Muscle layer of colon (tissue), 2 donors: ENCODE results near the gene ZSCAN2.
"Not testable (repeated sequence)": the region's sequence is repeated elsewhere in the genome, so short reads cannot be mapped to it uniquely, and the experiment has no call there.

Experiments
- H3K27ac ChIP-seq: one replicate; pipeline ENCODE4 v1.7.0; 2013; ENCODE audit warnings: low read depth, mild to moderate bottlenecking, low read length, moderate library complexity
- H3K27me3 ChIP-seq, 2 donors: one replicate each; pipeline ENCODE4 v1.7.0; 2013; ENCODE audit warnings: low read length in 2 of 2, mild to moderate bottlenecking in 2 of 2; ENCODE audit not compliant: insufficient read depth in 2 of 2, control insufficient read depth in 1 of 2
- H3K36me3 ChIP-seq: one replicate; pipeline ENCODE4 v1.7.0; 2013; ENCODE audit warnings: mild to moderate bottlenecking, low read length; ENCODE audit not compliant: insufficient read depth
- H3K4me1 ChIP-seq: one replicate; pipeline ENCODE4 v1.7.0; 2013; ENCODE audit warnings: mild to moderate bottlenecking, low read length; ENCODE audit not compliant: insufficient read depth
- H3K4me3 ChIP-seq, 2 donors: one replicate each; pipeline ENCODE4 v1.7.0; 2013; ENCODE audit warnings: low read length in 2 of 2, low read depth in 1 of 2, mild to moderate bottlenecking in 1 of 2, moderate library complexity in 1 of 2
- H3K9ac ChIP-seq: one replicate; pipeline ENCODE4 v1.7.0; 2013; ENCODE audit warnings: low read length
- H3K9me3 ChIP-seq: one replicate; pipeline ENCODE4 v1.7.0; 2013; ENCODE audit warnings: mild to moderate bottlenecking, low read length
- donor health status: abdominal sarcoma.
- donor health status: Adenocarcinoma of cecum.

Gene ZSCAN2

GRCh38 chr15:84600687-84601554 is at the start of gene ZSCAN2:
Gene ZSCAN2, plus strand, starts transcription at chr15:84601009. Its CDS starts 2,919 bp downstream, at chr15:84603928.
- H3K9ac ChIP-seq, result peak within 1 kb of the TSS; percentile 53
- H3K4me3 ChIP-seq, result peak within 1 kb of the TSS; percentile 99
- no peaks in the 10 kb centered on the region for H3K27me3 ChIP-seq
- peak within 1 kb of the TSS; percentile 80 for H3K27ac ChIP-seq
- H3K4me1 ChIP-seq, result no peaks in the 10 kb centered on the region
- no peaks in the 10 kb centered on the region for H3K9me3 ChIP-seq
- peaks cover 8% of the 10 kb centered on the region for H3K36me3 ChIP-seq

GRCh38 chr15:84551624-84552023 is 49.2 kb upstream of the ZSCAN2 start:
- not testable (repeated sequence) for H3K27me3 ChIP-seq, H3K9ac ChIP-seq, H3K27ac ChIP-seq, H3K9me3 ChIP-seq, H3K4me3 ChIP-seq, H3K36me3 ChIP-seq, H3K4me1 ChIP-seq

GRCh38 chr15:84552896-84553295 is 47.9 kb upstream of the ZSCAN2 start:
- H3K36me3 ChIP-seq, result peaks cover 4% of the 10 kb centered on the region

GRCh38 chr15:84556690-84557089 is 44.1 kb upstream of the ZSCAN2 start:
- H3K9ac ChIP-seq, H3K4me3 ChIP-seq, H3K9me3 ChIP-seq, H3K36me3 ChIP-seq, H3K4me1 ChIP-seq, H3K27ac ChIP-seq, H3K27me3 ChIP-seq: not testable (repeated sequence)

More at GRCh38 chr15:84552896-84553295, 47.9 kb upstream of the ZSCAN2 start:
- no peak overlapping the region for H3K4me3 ChIP-seq
- no peak overlapping the region for H3K9ac ChIP-seq
- no peaks in the 10 kb centered on the region for H3K9me3 ChIP-seq
- H3K4me1 ChIP-seq, result no peaks in the 10 kb centered on the region
- no peak overlapping the region for H3K27ac ChIP-seq
- H3K27me3 ChIP-seq, result no peaks in the 10 kb centered on the region

- H3K4me3 ChIP-seq, H3K27ac ChIP-seq, H3K4me1 ChIP-seq, H3K27me3 ChIP-seq, H3K36me3 ChIP-seq, H3K9ac ChIP-seq, H3K9me3 ChIP-seq: not testable (repeated sequence)
These were observed 32.8 kb upstream of the ZSCAN2 start for GRCh38 chr15:84568021-84568420.

- Histone ChIP-seq H3K36me3 (no peaks in the 10 kb centered on the region), H3K27ac (peak overlapping the region; percentile 93), H3K27me3 (no peaks in the 10 kb centered on the region), H3K9me3 (no peaks in the 10 kb centered on the region), H3K9ac (peak overlapping the region; percentile 61), H3K4me1 (peaks cover 9% of the 10 kb centered on the region), H3K4me3 (peak overlapping the region; percentile 60 to 98)
These were observed 30.6 kb upstream of the ZSCAN2 start for GRCh38 chr15:84570164-84570735.

- no peaks in the 10 kb centered on the region for H3K27me3 ChIP-seq
- H3K9me3 ChIP-seq, result no peaks in the 10 kb centered on the region
- no peak overlapping the region for H3K27ac ChIP-seq
- H3K9ac ChIP-seq, result no peak overlapping the region
- no peak overlapping the region for H3K4me3 ChIP-seq
- H3K4me1 ChIP-seq, result peaks cover 9% of the 10 kb centered on the region
- no peaks in the 10 kb centered on the region for H3K36me3 ChIP-seq
These were observed 28.6 kb upstream of the ZSCAN2 start for GRCh38 chr15:84572231-84572630.

- H3K36me3 ChIP-seq, result no peaks in the 10 kb centered on the region
- H3K4me3 ChIP-seq, result no peak overlapping the region
- no peaks in the 10 kb centered on the region for H3K4me1 ChIP-seq
- H3K9me3 ChIP-seq, result no peaks in the 10 kb centered on the region
- no peak overlapping the region for H3K27ac ChIP-seq
- no peak overlapping the region for H3K9ac ChIP-seq
- H3K27me3 ChIP-seq, result no peaks in the 10 kb centered on the region
These were observed 25.3 kb upstream of the ZSCAN2 start for GRCh38 chr15:84575493-84575892.

- not testable (repeated sequence) for H3K4me3 ChIP-seq, H3K27me3 ChIP-seq, H3K9ac ChIP-seq, H3K27ac ChIP-seq, H3K9me3 ChIP-seq, H3K4me1 ChIP-seq, H3K36me3 ChIP-seq
These were observed 22.9 kb upstream of the ZSCAN2 start for GRCh38 chr15:84577891-84578290.

GRCh38 chr15:84579261-84579721 is 21.5 kb upstream of the ZSCAN2 start:
- not testable (repeated sequence) for H3K9me3 ChIP-seq, H3K27ac ChIP-seq, H3K36me3 ChIP-seq, H3K27me3 ChIP-seq, H3K4me3 ChIP-seq, H3K9ac ChIP-seq, H3K4me1 ChIP-seq

GRCh38 chr15:84581676-84582428 is 19.0 kb upstream of the ZSCAN2 start:
- H3K27ac ChIP-seq, H3K4me3 ChIP-seq, H3K36me3 ChIP-seq: not testable (repeated sequence)

More at GRCh38 chr15:84581676-84582428, 19.0 kb upstream of the ZSCAN2 start:
- H3K9me3 ChIP-seq, H3K4me1 ChIP-seq, H3K27me3 ChIP-seq, H3K9ac ChIP-seq: not testable (repeated sequence)
